H9 (cell line): ENCODE results near the gene SCN3A. TPM values are rescaled to one million over a fixed set of nuclear protein-coding genes. Genes with fewer than 3 reads are reported as not detected.
A peak's percentile ranks its signal among the peaks of the same experiment; 100 is the strongest.

ENCODE experiments used
- DNase-seq: peaks from one replicate; pipeline ENCODE4 v3.0.0-alpha.2; 2017
- H2AFZ ChIP-seq: one replicate; pipeline ENCODE4 v1.6.1; 2013; ENCODE audit warnings: mild to moderate bottlenecking, low read length, control low read depth, moderate library complexity
- H2AK5ac ChIP-seq: 2 replicates; pipeline ENCODE4 v1.6.1; 2013; ENCODE audit warnings: low read length, control low read depth, mixed read lengths; ENCODE audit not compliant: insufficient read length
- H2BK120ac ChIP-seq: one replicate; pipeline ENCODE4 v1.6.1; 2013; ENCODE audit warnings: low read depth, mild to moderate bottlenecking, low read length, control low read depth, inconsistent platforms; ENCODE audit not compliant: poor library complexity, severe bottlenecking
- H2BK12ac ChIP-seq: 2 replicates; pipeline ENCODE4 v1.6.1; 2013; ENCODE audit warnings: low read length, control low read depth, mixed read lengths, low read depth; ENCODE audit not compliant: insufficient read length
- H2BK15ac ChIP-seq: 2 replicates; pipeline ENCODE4 v1.6.1; 2013; ENCODE audit warnings: low read depth, low read length, control low read depth
- H2BK20ac ChIP-seq: one replicate; pipeline ENCODE4 v1.6.1; 2013; ENCODE audit warnings: low read depth, mild to moderate bottlenecking, low read length, control low read depth, inconsistent platforms; ENCODE audit not compliant: poor library complexity, severe bottlenecking
- H2BK5ac ChIP-seq: 2 replicates; pipeline ENCODE4 v1.6.1; 2013; ENCODE audit warnings: low read length, control low read depth, mixed read lengths; ENCODE audit not compliant: insufficient read length
- H3K14ac ChIP-seq: 2 replicates; pipeline ENCODE4 v1.6.1; 2013; ENCODE audit warnings: low read length, control low read depth; ENCODE audit not compliant: insufficient read depth
- H3K18ac ChIP-seq: 2 replicates; pipeline ENCODE4 v1.6.1; 2013; ENCODE audit warnings: low read depth, mild to moderate bottlenecking, mixed read lengths, low read length, control low read depth; ENCODE audit not compliant: insufficient read length
- H3K23ac ChIP-seq: 2 replicates; pipeline ENCODE4 v1.6.1; 2013; ENCODE audit warnings: low read length, control low read depth, mixed read lengths, low read depth; ENCODE audit not compliant: insufficient read length
- H3K23me2 ChIP-seq: 2 replicates; pipeline ENCODE4 v1.6.1; 2013; ENCODE audit warnings: low read depth, mild to moderate bottlenecking, mixed read lengths, low read length, control low read depth; ENCODE audit not compliant: insufficient read length, poor library complexity, severe bottlenecking
- H3K27ac ChIP-seq: 2 replicates; pipeline ENCODE4 v1.5.1; 2013; ENCODE audit warnings: low read length, control low read depth, mixed read lengths, low read depth; ENCODE audit not compliant: insufficient read length
- H3K27me3 ChIP-seq: 2 replicates; pipeline ENCODE4 v1.6.1; 2013; ENCODE audit warnings: low read length, control low read depth, inconsistent platforms; ENCODE audit not compliant: insufficient read depth
- H3K4ac ChIP-seq: 2 replicates; pipeline ENCODE4 v1.6.1; 2013; ENCODE audit warnings: low read depth, mild to moderate bottlenecking, control low read depth, inconsistent platforms, low read length, moderate library complexity
- H3K4me1 ChIP-seq: 2 replicates; pipeline ENCODE4 v1.6.1; 2013; ENCODE audit warnings: low read length, control low read depth, inconsistent platforms; ENCODE audit not compliant: insufficient read depth
- H3K4me2 ChIP-seq: 2 replicates; pipeline ENCODE4 v1.6.1; 2013; ENCODE audit warnings: low read length, control low read depth, mixed read lengths; ENCODE audit not compliant: insufficient read length, insufficient read depth
- H3K56ac ChIP-seq: 2 replicates; pipeline ENCODE4 v1.6.1; 2013; ENCODE audit warnings: low read depth, mild to moderate bottlenecking, mixed read lengths, low read length, control low read depth; ENCODE audit not compliant: insufficient read length
- H3K79me1 ChIP-seq: 2 replicates; pipeline ENCODE4 v1.6.1; 2013; ENCODE audit warnings: low read depth, mild to moderate bottlenecking, moderate library complexity, low read length, control low read depth, inconsistent platforms; ENCODE audit not compliant: insufficient read depth, poor library complexity, severe bottlenecking
- H3K79me2 ChIP-seq: 2 replicates; pipeline ENCODE4 v1.6.1; 2013; ENCODE audit warnings: low read length, control low read depth, inconsistent platforms; ENCODE audit not compliant: insufficient read depth
- H3K9ac ChIP-seq: 2 replicates; pipeline ENCODE4 v1.6.1; 2013; ENCODE audit warnings: low read length, control low read depth, mixed read lengths; ENCODE audit not compliant: insufficient read length; ENCODE audit errors: extremely low read depth
- H3K9me3 ChIP-seq: one replicate; pipeline ENCODE4 v1.6.1; 2013; ENCODE audit warnings: low read depth, low read length, inconsistent platforms; ENCODE audit not compliant: control insufficient read depth
- H3T11ph ChIP-seq: one replicate; pipeline ENCODE4 v1.6.1; 2013; ENCODE audit warnings: mild to moderate bottlenecking, low read length, control low read depth, inconsistent platforms
- H4K20me1 ChIP-seq: one replicate; pipeline ENCODE4 v1.6.1; 2013; ENCODE audit not compliant: control insufficient read depth, insufficient read length, insufficient read depth
- H4K5ac ChIP-seq: 2 replicates; pipeline ENCODE4 v1.6.1; 2013; ENCODE audit warnings: low read depth, mild to moderate bottlenecking, mixed read lengths, low read length, control low read depth; ENCODE audit not compliant: insufficient read length
- H4K8ac ChIP-seq: replicated peaks from 2 replicates; pipeline ENCODE4 v1.6.1; 2013; ENCODE audit warnings: low read length, control low read depth, mixed read lengths, low read depth; ENCODE audit not compliant: insufficient read length
- H4K91ac ChIP-seq: 2 replicates; pipeline ENCODE4 v1.6.1; 2013; ENCODE audit warnings: low read depth, mild to moderate bottlenecking, moderate library complexity, mixed read lengths, low read length, control low read depth; ENCODE audit not compliant: insufficient read length
- H3K27ac Mint-ChIP-seq, 3 experiments: 2 replicates in 2 of 3; 3 replicates in 1 of 3; pipeline ENCODE4 v1.8.0; 2020 to 2021; ENCODE audit warnings: mixed read lengths in 3 of 3, mild to moderate bottlenecking in 1 of 3, moderate library complexity in 1 of 3
- H3K27me3 Mint-ChIP-seq: 2 replicates; pipeline ENCODE4 v1.8.0; 2021; ENCODE audit warnings: low read depth, mild to moderate bottlenecking, moderate library complexity, mixed read lengths
- H3K36me3 Mint-ChIP-seq, 3 experiments: 2 replicates in 2 of 3; 3 replicates in 1 of 3; pipeline ENCODE4 v1.8.0; 2020 to 2021; ENCODE audit warnings: low read depth in 3 of 3, mixed read lengths in 3 of 3; ENCODE audit not compliant: insufficient read depth in 1 of 3
- H3K4me1 Mint-ChIP-seq, 2 experiments: 2 replicates each; pipeline ENCODE4 v1.8.0; 2020; ENCODE audit warnings: mixed read lengths in 2 of 2
- H3K4me3 Mint-ChIP-seq, 2 experiments: 2 replicates in 1 of 2; 3 replicates in 1 of 2; pipeline ENCODE4 v1.8.0; 2020 to 2021; ENCODE audit warnings: mild to moderate bottlenecking in 2 of 2, mixed read lengths in 2 of 2, moderate library complexity in 1 of 2
- H3K9me3 Mint-ChIP-seq, 2 experiments: 2 replicates in 1 of 2; 3 replicates in 1 of 2; pipeline ENCODE4 v1.8.0; 2020; ENCODE audit warnings: mild to moderate bottlenecking in 2 of 2, mixed read lengths in 2 of 2, moderate library complexity in 1 of 2
- total RNA-seq: library from RNA; stranded (reverse); gene quantifications from 2 replicates; pipeline ENCODE4 v1.2.1, GENCODE V29; 2021
- TF ChIP-seq, protein P1 (sequence below): fragments of 200-600 bp; sonication (generic); conservative IDR thresholded peaks from 3 replicates; pipeline ENCODE4 v1.8.0; 2021; ENCODE audit warnings: antibody characterized with exemption, mild to moderate bottlenecking

SCN3A gene
- total RNA-seq, 1 experiment from 2014 or later, result not detected

DNA sequence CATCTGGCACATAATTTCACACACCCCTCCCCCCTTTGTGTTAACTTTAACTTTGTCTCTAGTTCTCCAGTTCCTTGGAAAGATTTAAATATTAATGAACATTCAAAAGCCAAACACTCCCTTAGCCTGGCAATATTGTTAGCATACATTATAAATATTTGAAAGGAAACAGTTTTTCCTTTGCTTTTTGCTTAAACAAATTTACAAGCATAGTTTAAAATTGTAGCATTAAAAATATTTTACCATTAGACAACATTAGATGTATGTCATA, 135.4 kb downstream of the SCN3A start:
- H3K27ac ChIP-seq, result no peak overlapping the region
- no peaks in the 10 kb centered on the region for H3K36me3 Mint-ChIP-seq

More for the DNA sequence above, 135.4 kb downstream of the SCN3A start:
- peak overlapping the region; percentile 62 to 76 for H3K4me3 Mint-ChIP-seq
- H2AK5ac ChIP-seq, result no peak overlapping the region
- H3K79me1 ChIP-seq, result no peaks in the 10 kb centered on the region
- no peak overlapping the region for H2BK120ac ChIP-seq
- H3K23me2 ChIP-seq, result peaks cover 2% of the 10 kb centered on the region
- H2AFZ ChIP-seq, result peak overlapping the region; percentile 78
- no peak overlapping the region for H3K56ac ChIP-seq
- H3K9me3 ChIP-seq, result no peaks in the 10 kb centered on the region
- no peak overlapping the region for H3K23ac ChIP-seq
- TF ChIP-seq, protein P1, sequence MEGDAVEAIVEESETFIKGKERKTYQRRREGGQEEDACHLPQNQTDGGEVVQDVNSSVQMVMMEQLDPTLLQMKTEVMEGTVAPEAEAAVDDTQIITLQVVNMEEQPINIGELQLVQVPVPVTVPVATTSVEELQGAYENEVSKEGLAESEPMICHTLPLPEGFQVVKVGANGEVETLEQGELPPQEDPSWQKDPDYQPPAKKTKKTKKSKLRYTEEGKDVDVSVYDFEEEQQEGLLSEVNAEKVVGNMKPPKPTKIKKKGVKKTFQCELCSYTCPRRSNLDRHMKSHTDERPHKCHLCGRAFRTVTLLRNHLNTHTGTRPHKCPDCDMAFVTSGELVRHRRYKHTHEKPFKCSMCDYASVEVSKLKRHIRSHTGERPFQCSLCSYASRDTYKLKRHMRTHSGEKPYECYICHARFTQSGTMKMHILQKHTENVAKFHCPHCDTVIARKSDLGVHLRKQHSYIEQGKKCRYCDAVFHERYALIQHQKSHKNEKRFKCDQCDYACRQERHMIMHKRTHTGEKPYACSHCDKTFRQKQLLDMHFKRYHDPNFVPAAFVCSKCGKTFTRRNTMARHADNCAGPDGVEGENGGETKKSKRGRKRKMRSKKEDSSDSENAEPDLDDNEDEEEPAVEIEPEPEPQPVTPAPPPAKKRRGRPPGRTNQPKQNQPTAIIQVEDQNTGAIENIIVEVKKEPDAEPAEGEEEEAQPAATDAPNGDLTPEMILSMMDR, result no peak
- H2BK20ac ChIP-seq, result no peak overlapping the region
- H3K9ac ChIP-seq, result no peak overlapping the region
- H2BK15ac ChIP-seq, result no peak overlapping the region
- no peak overlapping the region for H3K4ac ChIP-seq
- H3K27ac Mint-ChIP-seq, result peak overlapping the region; percentile 81 to 99 (median 94)
- no peaks in the 10 kb centered on the region for H4K20me1 ChIP-seq
- H3K27me3 ChIP-seq, result no peaks in the 10 kb centered on the region
- H3K4me2 ChIP-seq, result peak overlapping the region; percentile 28
- DNase-seq, result no peak
- H3K14ac ChIP-seq, result no peak overlapping the region; the same call in 1 of the 2 replicates
- H3K79me2 ChIP-seq, result no peaks in the 10 kb centered on the region
- H3K4me1 ChIP-seq, result peaks cover 7% of the 10 kb centered on the region; the same call in 1 of the 2 replicates
- no peak overlapping the region for H2BK12ac ChIP-seq
- no peaks in the 10 kb centered on the region for H3K27me3 Mint-ChIP-seq
- H3K4me1 Mint-ChIP-seq, result peaks cover 29 to 41% of the 10 kb centered on the region in 2 experiments
- no peak overlapping the region for H4K8ac ChIP-seq
- H4K91ac ChIP-seq, result no peak overlapping the region
- H2BK5ac ChIP-seq, result no peak overlapping the region
- H3K9me3 Mint-ChIP-seq, result peaks cover 0 to under 1% of the 10 kb centered on the region in 2 experiments; a peak in 1 of 5 replicates
- peak overlapping the region; percentile 76 for H3K18ac ChIP-seq
- no peak overlapping the region for H3T11ph ChIP-seq
- no peak overlapping the region for H4K5ac ChIP-seq
